Measurements from ENCODE around the gene GALNT18. TPM values are rescaled to one million over a fixed set of nuclear protein-coding genes. Genes with fewer than 3 reads are reported as not detected.

The GALNT18 gene
- total and polyA plus RNA-seq, 2 experiments from 2014 or later = 4.3 to 10.8 TPM

- TF ChIP-seq EZH2 (IDR thresholded peaks at IDR 0.05; ENCODE audit: low read depth, unreplicated experiment) (no peak), EZH2phosphoT487 (IDR thresholded peaks at IDR 0.05; ENCODE audit: unreplicated experiment) (no peak), NANOG (IDR thresholded peaks at IDR 0.05; ENCODE audit: borderline replicate concordance) (no peak), JUNB (IDR thresholded peaks at IDR 0.05; ENCODE audit: unreplicated experiment) (no peak), ZNF331 (CRISPR knock-in tag; IDR thresholded peaks at IDR 0.05; ENCODE audit: low read depth) (no peak), STAT1 (IDR thresholded peaks at IDR 0.05; ENCODE audit: unreplicated experiment) (no peak), POLR2AphosphoS5 (IDR thresholded peaks at IDR 0.05; ENCODE audit: low read depth) (no peak)
- TF ChIP-seq, protein P1, sequence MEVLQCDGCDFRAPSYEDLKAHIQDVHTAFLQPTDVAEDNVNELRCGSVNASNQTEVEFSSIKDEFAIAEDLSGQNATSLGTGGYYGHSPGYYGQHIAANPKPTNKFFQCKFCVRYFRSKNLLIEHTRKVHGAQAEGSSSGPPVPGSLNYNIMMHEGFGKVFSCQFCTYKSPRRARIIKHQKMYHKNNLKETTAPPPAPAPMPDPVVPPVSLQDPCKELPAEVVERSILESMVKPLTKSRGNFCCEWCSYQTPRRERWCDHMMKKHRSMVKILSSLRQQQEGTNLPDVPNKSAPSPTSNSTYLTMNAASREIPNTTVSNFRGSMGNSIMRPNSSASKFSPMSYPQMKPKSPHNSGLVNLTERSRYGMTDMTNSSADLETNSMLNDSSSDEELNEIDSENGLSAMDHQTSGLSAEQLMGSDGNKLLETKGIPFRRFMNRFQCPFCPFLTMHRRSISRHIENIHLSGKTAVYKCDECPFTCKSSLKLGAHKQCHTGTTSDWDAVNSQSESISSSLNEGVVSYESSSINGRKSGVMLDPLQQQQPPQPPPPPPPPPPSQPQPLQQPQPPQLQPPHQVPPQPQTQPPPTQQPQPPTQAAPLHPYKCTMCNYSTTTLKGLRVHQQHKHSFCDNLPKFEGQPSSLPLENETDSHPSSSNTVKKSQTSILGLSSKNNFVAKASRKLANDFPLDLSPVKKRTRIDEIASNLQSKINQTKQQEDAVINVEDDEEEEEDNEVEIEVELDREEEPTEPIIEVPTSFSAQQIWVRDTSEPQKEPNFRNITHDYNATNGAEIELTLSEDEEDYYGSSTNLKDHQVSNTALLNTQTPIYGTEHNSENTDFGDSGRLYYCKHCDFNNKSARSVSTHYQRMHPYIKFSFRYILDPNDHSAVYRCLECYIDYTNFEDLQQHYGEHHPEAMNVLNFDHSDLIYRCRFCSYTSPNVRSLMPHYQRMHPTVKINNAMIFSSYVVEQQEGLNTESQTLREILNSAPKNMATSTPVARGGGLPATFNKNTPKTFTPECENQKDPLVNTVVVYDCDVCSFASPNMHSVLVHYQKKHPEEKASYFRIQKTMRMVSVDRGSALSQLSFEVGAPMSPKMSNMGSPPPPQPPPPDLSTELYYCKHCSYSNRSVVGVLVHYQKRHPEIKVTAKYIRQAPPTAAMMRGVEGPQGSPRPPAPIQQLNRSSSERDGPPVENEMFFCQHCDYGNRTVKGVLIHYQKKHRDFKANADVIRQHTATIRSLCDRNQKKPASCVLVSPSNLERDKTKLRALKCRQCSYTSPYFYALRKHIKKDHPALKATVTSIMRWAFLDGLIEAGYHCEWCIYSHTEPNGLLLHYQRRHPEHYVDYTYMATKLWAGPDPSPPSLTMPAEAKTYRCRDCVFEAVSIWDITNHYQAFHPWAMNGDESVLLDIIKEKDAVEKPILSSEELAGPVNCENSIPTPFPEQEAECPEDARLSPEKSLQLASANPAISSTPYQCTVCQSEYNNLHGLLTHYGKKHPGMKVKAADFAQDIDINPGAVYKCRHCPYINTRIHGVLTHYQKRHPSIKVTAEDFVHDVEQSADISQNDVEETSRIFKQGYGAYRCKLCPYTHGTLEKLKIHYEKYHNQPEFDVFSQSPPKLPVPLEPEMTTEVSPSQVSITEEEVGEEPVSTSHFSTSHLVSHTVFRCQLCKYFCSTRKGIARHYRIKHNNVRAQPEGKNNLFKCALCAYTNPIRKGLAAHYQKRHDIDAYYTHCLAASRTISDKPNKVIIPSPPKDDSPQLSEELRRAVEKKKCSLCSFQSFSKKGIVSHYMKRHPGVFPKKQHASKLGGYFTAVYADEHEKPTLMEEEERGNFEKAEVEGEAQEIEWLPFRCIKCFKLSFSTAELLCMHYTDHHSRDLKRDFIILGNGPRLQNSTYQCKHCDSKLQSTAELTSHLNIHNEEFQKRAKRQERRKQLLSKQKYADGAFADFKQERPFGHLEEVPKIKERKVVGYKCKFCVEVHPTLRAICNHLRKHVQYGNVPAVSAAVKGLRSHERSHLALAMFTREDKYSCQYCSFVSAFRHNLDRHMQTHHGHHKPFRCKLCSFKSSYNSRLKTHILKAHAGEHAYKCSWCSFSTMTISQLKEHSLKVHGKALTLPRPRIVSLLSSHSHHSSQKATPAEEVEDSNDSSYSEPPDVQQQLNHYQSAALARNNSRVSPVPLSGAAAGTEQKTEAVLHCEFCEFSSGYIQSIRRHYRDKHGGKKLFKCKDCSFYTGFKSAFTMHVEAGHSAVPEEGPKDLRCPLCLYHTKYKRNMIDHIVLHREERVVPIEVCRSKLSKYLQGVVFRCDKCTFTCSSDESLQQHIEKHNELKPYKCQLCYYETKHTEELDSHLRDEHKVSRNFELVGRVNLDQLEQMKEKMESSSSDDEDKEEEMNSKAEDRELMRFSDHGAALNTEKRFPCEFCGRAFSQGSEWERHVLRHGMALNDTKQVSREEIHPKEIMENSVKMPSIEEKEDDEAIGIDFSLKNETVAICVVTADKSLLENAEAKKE (CRISPR knock-in tag; IDR thresholded peaks at IDR 0.05) = no peak
Measured at GRCh38 chr11:11605181-11605580, 16.6 kb downstream of the GALNT18 start (continued).

DNA sequence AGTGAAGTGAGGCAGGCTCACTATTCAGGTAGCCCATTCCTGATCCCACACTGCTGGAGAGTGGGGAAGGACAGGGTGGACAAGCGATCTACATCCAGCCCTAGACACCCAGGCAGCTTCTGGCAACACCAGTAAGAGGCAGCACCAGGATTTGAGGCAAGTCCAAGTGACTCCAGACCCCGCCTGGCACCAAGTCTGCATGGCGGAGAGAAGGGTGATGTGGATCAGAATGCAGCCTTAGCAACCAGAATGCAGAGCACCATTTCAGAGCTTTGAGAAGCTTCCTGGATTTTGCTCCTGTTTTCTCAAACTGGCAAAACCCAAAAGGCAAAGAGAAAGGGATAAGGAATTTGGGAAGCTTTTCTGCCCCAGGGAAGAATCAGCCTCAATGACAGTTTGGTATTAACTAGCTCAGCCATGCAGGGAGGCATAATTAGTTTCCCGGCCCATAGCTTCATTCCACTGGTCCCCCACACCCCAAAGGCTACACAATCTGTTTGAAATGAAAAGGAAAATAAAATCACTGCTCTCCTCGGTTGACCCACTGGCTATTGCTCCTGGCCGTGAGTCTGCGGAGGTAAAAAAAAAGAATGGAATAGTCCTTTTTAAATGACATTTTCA is 17.3 kb downstream of the GALNT18 start:
- Histone ChIP-seq H3K4me1 (ENCODE audit: insufficient read depth) (no peaks in the 10 kb centered on the region), H3K4me3 (no peak overlapping the region), H3F3A (replicated peaks; ENCODE audit: low read depth) (no peaks in the 10 kb centered on the region), H3K27ac (ENCODE audit: low read depth) (no peak overlapping the region), H3K4me2 (no peak overlapping the region), H4K20me1 (replicated peaks; ENCODE audit: insufficient read depth) (no peaks in the 10 kb centered on the region), H3K36me3 (ENCODE audit: insufficient read depth) (no peaks in the 10 kb centered on the region), H3K79me2 (replicated peaks; ENCODE audit: insufficient read depth) (no peaks in the 10 kb centered on the region), H3K27me3 (ENCODE audit: insufficient read depth) (no peaks in the 10 kb centered on the region), H3K9me2 (ENCODE audit: insufficient read depth) (no peaks in the 10 kb centered on the region; the same call in 1 of the 2 replicates), H2AFZ (no peak overlapping the region)
- Mint-ChIP-seq H3K4me3 (no peak overlapping the region), H3K9me3 (no peaks in the 10 kb centered on the region), H3K27me3 (ENCODE audit: insufficient read depth, low read depth, poor library complexity) (no peaks in the 10 kb centered on the region), H3K4me1 (peaks cover 12% of the 10 kb centered on the region), H3K27ac (no peak overlapping the region), H3K36me3 (ENCODE audit: low read depth) (no peaks in the 10 kb centered on the region)
- ATAC-seq (no peak), DNase-seq (ENCODE audit: low spot score) (no peak)
- TF ChIP-seq, protein P2, sequence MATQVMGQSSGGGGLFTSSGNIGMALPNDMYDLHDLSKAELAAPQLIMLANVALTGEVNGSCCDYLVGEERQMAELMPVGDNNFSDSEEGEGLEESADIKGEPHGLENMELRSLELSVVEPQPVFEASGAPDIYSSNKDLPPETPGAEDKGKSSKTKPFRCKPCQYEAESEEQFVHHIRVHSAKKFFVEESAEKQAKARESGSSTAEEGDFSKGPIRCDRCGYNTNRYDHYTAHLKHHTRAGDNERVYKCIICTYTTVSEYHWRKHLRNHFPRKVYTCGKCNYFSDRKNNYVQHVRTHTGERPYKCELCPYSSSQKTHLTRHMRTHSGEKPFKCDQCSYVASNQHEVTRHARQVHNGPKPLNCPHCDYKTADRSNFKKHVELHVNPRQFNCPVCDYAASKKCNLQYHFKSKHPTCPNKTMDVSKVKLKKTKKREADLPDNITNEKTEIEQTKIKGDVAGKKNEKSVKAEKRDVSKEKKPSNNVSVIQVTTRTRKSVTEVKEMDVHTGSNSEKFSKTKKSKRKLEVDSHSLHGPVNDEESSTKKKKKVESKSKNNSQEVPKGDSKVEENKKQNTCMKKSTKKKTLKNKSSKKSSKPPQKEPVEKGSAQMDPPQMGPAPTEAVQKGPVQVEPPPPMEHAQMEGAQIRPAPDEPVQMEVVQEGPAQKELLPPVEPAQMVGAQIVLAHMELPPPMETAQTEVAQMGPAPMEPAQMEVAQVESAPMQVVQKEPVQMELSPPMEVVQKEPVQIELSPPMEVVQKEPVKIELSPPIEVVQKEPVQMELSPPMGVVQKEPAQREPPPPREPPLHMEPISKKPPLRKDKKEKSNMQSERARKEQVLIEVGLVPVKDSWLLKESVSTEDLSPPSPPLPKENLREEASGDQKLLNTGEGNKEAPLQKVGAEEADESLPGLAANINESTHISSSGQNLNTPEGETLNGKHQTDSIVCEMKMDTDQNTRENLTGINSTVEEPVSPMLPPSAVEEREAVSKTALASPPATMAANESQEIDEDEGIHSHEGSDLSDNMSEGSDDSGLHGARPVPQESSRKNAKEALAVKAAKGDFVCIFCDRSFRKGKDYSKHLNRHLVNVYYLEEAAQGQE (IDR thresholded peaks at IDR 0.05; ENCODE audit: unreplicated experiment) = no peak
- no peak for TF ChIP-seq ZNF114 (CRISPR knock-in tag; IDR thresholded peaks at IDR 0.05)
- TF ChIP-seq, protein P3, sequence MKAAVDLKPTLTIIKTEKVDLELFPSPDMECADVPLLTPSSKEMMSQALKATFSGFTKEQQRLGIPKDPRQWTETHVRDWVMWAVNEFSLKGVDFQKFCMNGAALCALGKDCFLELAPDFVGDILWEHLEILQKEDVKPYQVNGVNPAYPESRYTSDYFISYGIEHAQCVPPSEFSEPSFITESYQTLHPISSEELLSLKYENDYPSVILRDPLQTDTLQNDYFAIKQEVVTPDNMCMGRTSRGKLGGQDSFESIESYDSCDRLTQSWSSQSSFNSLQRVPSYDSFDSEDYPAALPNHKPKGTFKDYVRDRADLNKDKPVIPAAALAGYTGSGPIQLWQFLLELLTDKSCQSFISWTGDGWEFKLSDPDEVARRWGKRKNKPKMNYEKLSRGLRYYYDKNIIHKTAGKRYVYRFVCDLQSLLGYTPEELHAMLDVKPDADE (IDR thresholded peaks at IDR 0.05) = no peak
- TF ChIP-seq STAT1 (IDR thresholded peaks at IDR 0.05; ENCODE audit: unreplicated experiment) = no peak
